GM18861 (cell line): ENCODE measurements around the gene TUBA4A.

ENCODE experiments used
- ATAC-seq: cut with Tn5 transposase; IDR thresholded peaks from one replicate; pipeline ENCODE4 v1.9.1; 2021; ENCODE audit not compliant: unreplicated experiment

TUBA4A gene

GRCh38 chr2:219244789-219245147 lies 8.9 kb downstream of the TUBA4A start:
- ATAC-seq: no peak

- no peak for ATAC-seq
These were observed 10.4 kb downstream of the TUBA4A start for GRCh38 chr2:219243291-219243761.

GRCh38 chr2:219234331-219234730 lies 19.4 kb downstream of the TUBA4A start:
- no peak for ATAC-seq

- ATAC-seq: no peak
These were observed 23.6 kb downstream of the TUBA4A start for GRCh38 chr2:219230059-219230540.

GRCh38 chr2:219229305-219230058 lies 24.2 kb downstream of the TUBA4A start, which contains the start of the genes ANKZF1 and ATG9A:
TSS of gene ANKZF1 (plus strand) at chr2:219229806. CDS start at chr2:219230258, 452 bp downstream.
TSS of gene ATG9A (minus strand) at chr2:219229636. CDS start at chr2:219228024, 1,612 bp downstream.
- ATAC-seq: peak; percentile 91

- peak; percentile 4 for ATAC-seq
These were observed 24.8 kb downstream of the TUBA4A start for GRCh38 chr2:219228911-219229304.

GRCh38 chr2:219228041-219228910 lies 25.4 kb downstream of the TUBA4A start:
- no peak for ATAC-seq

- ATAC-seq: no peak
These were observed 28.4 kb downstream of the TUBA4A start for GRCh38 chr2:219225350-219225749.

GRCh38 chr2:219223831-219224610 lies 29.7 kb downstream of the TUBA4A start:
- no peak for ATAC-seq

GRCh38 chr2:219221957-219222518 lies 31.7 kb downstream of the TUBA4A start:
- ATAC-seq: no peak

GRCh38 chr2:219220652-219221402 lies 32.9 kb downstream of the TUBA4A start:
- no peak for ATAC-seq

GRCh38 chr2:219219784-219220532 lies 33.8 kb downstream of the TUBA4A start:
- ATAC-seq: no peak

GRCh38 chr2:219218732-219219701 lies 34.7 kb downstream of the TUBA4A start, which contains the start of gene ABCB6:
TSS of gene ABCB6 (minus strand) at chr2:219218958. CDS start at chr2:219218673, 285 bp downstream.
- peak; percentile 52 for ATAC-seq

GRCh38 chr2:219218217-219218731 lies 35.4 kb downstream of the TUBA4A start:
- no peak for ATAC-seq

GRCh38 chr2:219216535-219216915 lies 37.2 kb downstream of the TUBA4A start:
- ATAC-seq: no peak

GRCh38 chr2:219215871-219216534 lies 37.7 kb downstream of the TUBA4A start:
- ATAC-seq: no peak

- no peak for ATAC-seq
These were observed 38.9 kb downstream of the TUBA4A start for GRCh38 chr2:219214786-219215185.
